HG03571 (cell line): ENCODE measurements around the gene SPTB.

Experiments
- ATAC-seq: cut with Tn5 transposase; IDR thresholded peaks from one replicate; pipeline ENCODE4 v1.9.1; 2021; ENCODE audit not compliant: unreplicated experiment

The SPTB gene

GRCh38 chr14:64855721-64856528 is 23.8 kb downstream of the SPTB start:
- ATAC-seq = no peak

GRCh38 chr14:64850369-64851137 is 29.2 kb downstream of the SPTB start:
- no peak for ATAC-seq

GRCh38 chr14:64849940-64850339 is 29.8 kb downstream of the SPTB start:
- ATAC-seq = no peak

- ATAC-seq = no peak
Observed at GRCh38 chr14:64848239-64848638, 31.5 kb downstream of the SPTB start.

- no peak for ATAC-seq
Observed at GRCh38 chr14:64846319-64846718, 33.4 kb downstream of the SPTB start.

GRCh38 chr14:64845878-64846277 is 33.8 kb downstream of the SPTB start:
- ATAC-seq = no peak

- no peak for ATAC-seq
Observed at GRCh38 chr14:64844969-64845536, 34.7 kb downstream of the SPTB start.

GRCh38 chr14:64844272-64844671 is 35.4 kb downstream of the SPTB start:
- ATAC-seq = no peak

- no peak for ATAC-seq
Observed at GRCh38 chr14:64843548-64843947, 36.2 kb downstream of the SPTB start.

GRCh38 chr14:64841772-64842750 is 37.6 kb downstream of the SPTB start:
- no peak for ATAC-seq

GRCh38 chr14:64841121-64841651 is 38.5 kb downstream of the SPTB start:
- ATAC-seq = no peak

GRCh38 chr14:64838656-64839055 is 41.1 kb downstream of the SPTB start:
- ATAC-seq = no peak

GRCh38 chr14:64835431-64835830 is 44.3 kb downstream of the SPTB start:
- ATAC-seq = no peak

- ATAC-seq = no peak
Observed at GRCh38 chr14:64834965-64835364, 44.7 kb downstream of the SPTB start.

- ATAC-seq = no peak
Observed at GRCh38 chr14:64831419-64831818, 48.3 kb downstream of the SPTB start.

- ATAC-seq = no peak
Observed at GRCh38 chr14:64830961-64831360, 48.7 kb downstream of the SPTB start.

GRCh38 chr14:64828071-64828470 is 51.6 kb downstream of the SPTB start:
- no peak for ATAC-seq

GRCh38 chr14:64826845-64827244 is 52.9 kb downstream of the SPTB start:
- ATAC-seq = no peak

- no peak for ATAC-seq
Observed at GRCh38 chr14:64826333-64826732, 53.4 kb downstream of the SPTB start.

- no peak for ATAC-seq
Observed at GRCh38 chr14:64825509-64825908, 54.2 kb downstream of the SPTB start.

GRCh38 chr14:64825006-64825405 is 54.7 kb downstream of the SPTB start:
- no peak for ATAC-seq
